Mammary microvascular endothelial cell (primary cell): ENCODE results near the gene BSG. TPM values are rescaled to one million over a fixed set of nuclear protein-coding genes. Genes with fewer than 3 reads are reported as not detected.

ENCODE experiments used
- total RNA-seq: library from RNA; depleted of rRNA; stranded (reverse); fragments of >200 nt; gene quantifications from 2 replicates; pipeline ENCODE4 v1.2.3, GENCODE V29; 2015

Gene BSG
- 537 and 604 TPM in 2 replicates for total RNA-seq

DNA sequence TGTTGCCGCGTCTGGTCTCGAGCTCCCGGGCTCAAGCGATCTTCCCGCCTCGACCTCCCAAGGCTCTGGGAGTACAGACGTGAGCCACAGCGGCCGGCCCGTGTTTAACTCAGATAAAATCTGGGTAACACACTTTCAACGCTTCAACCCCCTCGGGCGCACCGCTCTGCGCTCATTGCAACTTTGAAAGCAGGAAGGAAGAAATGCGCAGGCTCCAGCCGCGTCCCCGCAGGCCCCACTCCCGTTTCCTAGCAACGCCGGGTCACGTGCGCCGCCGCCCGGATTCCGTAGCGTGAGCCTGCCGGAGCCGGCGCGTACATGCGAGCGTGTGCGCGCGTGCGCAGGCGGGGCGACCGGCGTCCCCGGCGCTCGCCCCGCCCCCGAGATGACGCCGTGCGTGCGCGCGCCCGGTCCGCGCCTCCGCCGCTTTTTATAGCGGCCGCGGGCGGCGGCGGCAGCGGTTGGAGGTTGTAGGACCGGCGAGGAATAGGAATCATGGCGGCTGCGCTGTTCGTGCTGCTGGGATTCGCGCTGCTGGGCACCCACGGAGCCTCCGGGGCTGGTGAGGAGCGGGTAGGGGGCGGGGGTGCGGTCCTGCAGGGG, at the start of gene BSG:
TSS of gene BSG (plus strand) at position 457 of the 603 bp plus-strand sequence. CDS start at position 496, 39 bp downstream.

DNA sequence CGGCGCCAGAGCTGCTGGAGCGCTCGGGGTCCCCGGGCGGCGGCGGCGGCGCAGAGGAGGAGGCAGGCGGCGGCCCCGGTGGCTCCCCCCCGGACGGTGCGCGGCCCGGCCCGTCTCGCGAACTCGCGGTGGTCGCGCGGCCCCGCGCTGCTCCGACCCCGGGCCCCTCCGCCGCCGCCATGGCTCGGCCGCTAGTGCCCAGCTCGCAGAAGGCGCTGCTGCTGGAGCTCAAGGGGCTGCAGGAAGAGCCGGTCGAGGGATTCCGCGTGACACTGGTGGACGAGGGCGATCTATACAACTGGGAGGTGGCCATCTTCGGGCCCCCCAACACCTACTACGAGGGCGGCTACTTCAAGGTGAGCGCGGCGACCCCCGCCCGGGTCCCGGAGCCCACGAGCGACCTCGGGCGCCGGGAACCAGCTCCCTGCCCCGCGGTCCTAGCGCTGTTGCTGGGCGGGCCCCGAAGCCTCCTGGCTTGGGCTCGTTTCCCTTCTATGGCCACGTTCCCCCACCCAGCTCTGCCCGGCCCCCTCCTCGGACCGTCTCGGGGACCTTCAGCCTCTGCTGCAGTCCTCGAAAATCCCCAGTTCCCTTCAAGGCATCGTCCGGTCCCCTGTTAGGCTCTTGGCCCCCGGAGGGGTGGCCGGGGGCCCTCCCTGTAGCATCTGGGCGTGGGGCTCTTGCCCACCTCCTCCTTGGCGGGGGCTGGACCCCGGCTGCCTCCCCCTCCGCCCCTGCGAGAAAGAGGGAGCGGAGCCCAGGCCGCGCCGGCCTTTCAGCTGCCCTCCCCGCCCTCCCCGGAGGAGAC, 40.4 kb upstream of the BSG start, which contains the start of gene CDC34:
TSS of gene CDC34 (plus strand) at position 8 of the 808 bp plus-strand sequence. CDS start at position 180, 172 bp downstream.

GRCh38 chr19:543910-544608, 28.3 kb upstream of the BSG start, which contains the start of gene GZMM:
TSS of gene GZMM (plus strand) at chr19:544053. CDS start at chr19:544072, 19 bp downstream.

GRCh38 chr19:589693-590395, 17.4 kb downstream of the BSG start, which contains the start of gene HCN2:
TSS of gene HCN2 (plus strand) at chr19:589881. CDS start at chr19:589946, 65 bp downstream.

Other genes with a start within 250 kb of the BSG start
- 25.7 and 26.4 TPM in 2 replicates for gene MIER2, start 227.8 kb upstream of the BSG start, total RNA-seq
- under 0.01 and 0.10 TPM in 2 replicates for gene C2CD4C, start 163.4 kb upstream of the BSG start, total RNA-seq
- 2.3 and 4.3 TPM in 2 replicates for gene SHC2, start 111.6 kb upstream of the BSG start, total RNA-seq
- 0.05 TPM in 1 of 2 replicates, not detected in the other for gene MADCAM1, start 76.1 kb upstream of the BSG start, total RNA-seq
- 40.9 and 48.2 TPM in 2 replicates for gene TPGS1, start 65.1 kb upstream of the BSG start, total RNA-seq
- 111 and 117 TPM in 2 replicates for gene CDC34, start 40.8 kb upstream of the BSG start, total RNA-seq
- gene GZMM, start 28.5 kb upstream of the BSG start, total RNA-seq, result not detected in 2 replicates
- 0.07 and 0.10 TPM in 2 replicates for gene HCN2, start 17.3 kb downstream of the BSG start, total RNA-seq
- 27.9 and 38.4 TPM in 2 replicates for gene POLRMT, start 60.9 kb downstream of the BSG start, total RNA-seq
- not detected in 2 replicates for gene FGF22, start 67.3 kb downstream of the BSG start, total RNA-seq
- gene RNF126, start 90.6 kb downstream of the BSG start, total RNA-seq, result 90.7 and 99.4 TPM in 2 replicates
- 103 and 104 TPM in 2 replicates for gene FSTL3, start 103.8 kb downstream of the BSG start, total RNA-seq
- gene PRSS57, start 122.9 kb downstream of the BSG start, total RNA-seq, result not detected in 2 replicates
- 5.9 and 6.9 TPM in 2 replicates for gene PALM, start 136.3 kb downstream of the BSG start, total RNA-seq
- gene MISP, start 178.5 kb downstream of the BSG start, total RNA-seq, result not detected in 2 replicates
- 303 and 434 TPM in 2 replicates for gene PTBP1, start 224.9 kb downstream of the BSG start, total RNA-seq
- 0.25 TPM in 1 of 2 replicates, not detected in the other for gene PLPPR3, start 249.4 kb downstream of the BSG start, total RNA-seq